IPS-15b (cell line): Measurements from ENCODE around the gene MYL3.

Source experiments
- H3K27me3 ChIP-seq: one replicate; pipeline ENCODE4 v1.6.1; 2013; ENCODE audit warnings: low read length; ENCODE audit not compliant: control insufficient read depth, insufficient read depth
- H3K36me3 ChIP-seq: one replicate; pipeline ENCODE4 v1.6.1; 2013; ENCODE audit warnings: low read length; ENCODE audit not compliant: control insufficient read depth, insufficient read depth
- H3K4me1 ChIP-seq: one replicate; pipeline ENCODE4 v1.6.1; 2013; ENCODE audit warnings: mild to moderate bottlenecking, low read length; ENCODE audit not compliant: control insufficient read depth, insufficient read depth
- H3K4me3 ChIP-seq: one replicate; pipeline ENCODE4 v1.5.1; 2013; ENCODE audit warnings: low read depth, low read length
- H3K9ac ChIP-seq: one replicate; pipeline ENCODE4 v1.6.1; 2013; ENCODE audit warnings: low read depth, mild to moderate bottlenecking, low read length
- H3K9me3 ChIP-seq: one replicate; pipeline ENCODE4 v1.6.1; 2013; ENCODE audit warnings: mild to moderate bottlenecking, low read length; ENCODE audit not compliant: control insufficient read depth, insufficient read depth

Gene MYL3

DNA sequence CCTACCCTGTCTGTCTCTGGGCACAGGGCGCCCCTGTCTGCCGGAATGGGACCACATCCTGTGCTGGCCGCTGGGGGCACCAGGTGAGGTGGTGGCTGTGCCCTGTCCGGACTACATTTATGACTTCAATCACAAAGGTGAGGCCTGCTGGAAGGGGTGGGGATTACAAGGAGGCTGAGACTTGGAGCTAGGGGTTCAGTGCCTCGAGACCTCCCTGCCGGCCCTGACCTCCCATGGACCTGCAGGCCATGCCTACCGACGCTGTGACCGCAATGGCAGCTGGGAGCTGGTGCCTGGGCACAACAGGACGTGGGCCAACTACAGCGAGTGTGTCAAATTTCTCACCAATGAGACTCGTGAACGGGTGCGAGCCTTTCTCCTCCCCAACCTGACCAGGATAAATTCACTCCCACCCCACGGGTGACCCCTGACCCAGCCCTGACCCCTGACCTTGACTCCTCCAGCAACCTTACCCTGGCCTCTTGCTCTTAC, 34.6 kb upstream of the MYL3 start:
- peaks cover 10% of the 10 kb centered on the region for H3K27me3 ChIP-seq
- H3K36me3 ChIP-seq: no peaks in the 10 kb centered on the region
- H3K4me3 ChIP-seq: no peak overlapping the region

DNA sequence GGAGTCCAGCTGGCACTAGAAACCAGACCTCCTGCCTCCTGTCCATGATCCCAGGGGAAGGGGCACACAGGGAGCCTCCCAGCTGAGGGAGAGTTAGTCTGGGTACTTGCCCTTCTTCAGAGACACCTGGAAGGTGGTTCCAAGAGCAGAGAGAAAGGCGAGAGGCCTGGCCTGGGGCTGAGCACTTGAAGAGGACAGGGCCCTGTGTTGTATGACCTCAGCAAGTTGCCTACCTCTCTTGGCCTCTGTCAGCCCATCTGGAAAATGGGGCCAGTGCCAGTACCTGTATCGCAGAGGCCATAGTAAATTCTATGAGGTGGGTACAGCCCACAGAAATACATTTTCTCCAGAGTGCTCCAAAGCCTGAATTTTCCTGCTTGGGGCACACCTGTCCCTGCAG, 33.8 kb upstream of the MYL3 start:
- H3K27me3 ChIP-seq: peaks cover 12% of the 10 kb centered on the region
- H3K4me1 ChIP-seq: peaks cover 4% of the 10 kb centered on the region
- H3K9me3 ChIP-seq: no peaks in the 10 kb centered on the region
- H3K4me3 ChIP-seq: no peak overlapping the region
- H3K9ac ChIP-seq: no peak overlapping the region
- H3K36me3 ChIP-seq: no peaks in the 10 kb centered on the region

More for the DNA sequence above, 34.6 kb upstream of the MYL3 start:
- Histone ChIP-seq H3K9me3 (no peaks in the 10 kb centered on the region), H3K9ac (no peak overlapping the region), H3K4me1 (peaks cover 4% of the 10 kb centered on the region)

DNA sequence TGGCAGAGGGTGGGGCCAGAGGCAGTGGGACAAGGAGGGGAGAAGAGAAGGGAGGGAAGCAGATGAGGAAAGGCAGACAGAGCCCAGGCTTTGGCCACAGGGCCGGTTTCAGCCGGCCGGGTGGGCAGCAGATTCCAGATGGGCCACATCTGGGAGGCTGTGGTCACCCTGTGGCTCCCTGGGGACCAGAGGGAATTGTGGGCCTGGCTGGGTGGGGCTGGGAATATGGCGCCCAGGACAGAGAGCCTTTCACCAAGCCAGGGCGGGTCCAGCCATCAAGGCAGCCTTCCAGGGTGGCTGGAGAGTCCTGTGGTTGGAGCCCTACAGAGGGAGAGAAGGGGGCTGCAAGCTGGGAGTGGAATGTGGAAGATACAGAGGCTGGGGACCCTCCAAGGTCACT, 33.1 kb upstream of the MYL3 start:
- Histone ChIP-seq H3K36me3 (no peaks in the 10 kb centered on the region), H3K9ac (no peak overlapping the region), H3K4me3 (no peak overlapping the region), H3K4me1 (peaks cover 4% of the 10 kb centered on the region), H3K27me3 (peaks cover 19% of the 10 kb centered on the region), H3K9me3 (no peaks in the 10 kb centered on the region)

DNA sequence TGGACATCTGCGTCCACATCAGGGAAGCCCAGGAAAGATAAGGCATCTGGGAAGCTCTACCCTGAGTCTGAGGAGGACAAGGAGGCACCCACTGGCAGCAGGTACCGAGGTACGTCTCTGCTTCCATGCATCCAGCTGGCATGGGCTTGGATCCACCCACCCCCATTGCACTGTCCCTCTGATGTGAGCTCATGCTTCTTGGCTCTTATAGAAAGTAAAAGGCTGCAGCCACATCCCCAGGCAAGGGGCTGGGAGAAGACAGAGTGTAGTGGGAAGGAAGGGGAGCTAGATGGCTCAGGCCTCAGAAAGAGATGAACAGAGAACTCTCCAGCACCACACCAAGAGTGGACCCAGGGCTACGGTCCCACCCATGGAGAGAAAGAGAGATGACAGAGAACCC, 32.5 kb upstream of the MYL3 start:
- H3K4me1 ChIP-seq: peaks cover 4% of the 10 kb centered on the region
- no peaks in the 10 kb centered on the region for H3K36me3 ChIP-seq
- no peak overlapping the region for H3K9ac ChIP-seq
- H3K9me3 ChIP-seq: no peaks in the 10 kb centered on the region
- H3K27me3 ChIP-seq: peaks cover 25% of the 10 kb centered on the region
- H3K4me3 ChIP-seq: no peak overlapping the region

DNA sequence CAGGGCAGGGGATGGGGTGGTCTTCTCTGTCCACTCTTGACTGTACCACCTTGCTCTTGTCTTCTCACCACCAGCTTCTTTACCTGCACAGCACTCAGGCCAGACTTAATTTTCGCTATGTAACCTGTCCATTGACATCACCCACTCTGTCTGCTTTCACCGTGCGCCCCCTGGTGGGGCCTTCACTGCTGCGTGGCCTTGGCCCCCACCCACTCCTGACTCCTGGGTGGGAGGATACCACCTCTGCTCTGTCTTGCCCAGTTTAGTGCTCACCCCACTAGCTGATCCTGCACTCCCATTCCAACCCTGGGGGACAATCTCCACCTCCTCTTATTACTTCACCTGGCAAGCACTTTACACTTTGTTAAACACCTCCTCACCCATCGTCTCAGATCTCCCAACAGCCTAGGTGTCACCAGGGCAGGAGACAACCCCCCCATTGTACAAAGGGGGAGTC, 32.0 kb upstream of the MYL3 start:
- no peaks in the 10 kb centered on the region for H3K9me3 ChIP-seq
- no peak overlapping the region for H3K4me3 ChIP-seq
- no peak overlapping the region for H3K9ac ChIP-seq
- peaks cover 4% of the 10 kb centered on the region for H3K4me1 ChIP-seq
- peaks cover 30% of the 10 kb centered on the region for H3K27me3 ChIP-seq
- H3K36me3 ChIP-seq: no peaks in the 10 kb centered on the region

DNA sequence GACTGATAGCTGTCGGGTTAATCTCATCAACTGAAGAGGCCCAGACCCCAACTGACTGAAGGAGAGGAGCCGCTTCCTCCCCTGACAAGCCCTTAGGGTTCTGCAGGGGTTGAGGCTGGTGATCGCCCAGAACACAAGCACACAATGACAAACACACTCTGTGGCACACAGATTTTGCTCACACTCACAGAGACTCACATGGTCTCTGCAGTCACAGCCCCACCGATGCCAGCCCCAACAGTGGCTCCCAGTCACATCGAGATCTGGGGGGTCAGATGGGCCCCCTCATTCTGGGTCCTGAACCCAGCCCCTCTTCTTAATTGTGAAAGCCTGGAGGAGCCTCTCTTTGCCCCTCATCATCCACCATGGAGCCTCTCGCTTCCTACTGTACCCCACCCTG, 31.0 kb upstream of the MYL3 start:
- H3K9me3 ChIP-seq: no peaks in the 10 kb centered on the region
- H3K27me3 ChIP-seq: peaks cover 40% of the 10 kb centered on the region
- H3K9ac ChIP-seq: no peak overlapping the region
- H3K4me1 ChIP-seq: peaks cover 4% of the 10 kb centered on the region
- no peak overlapping the region for H3K4me3 ChIP-seq
- no peaks in the 10 kb centered on the region for H3K36me3 ChIP-seq

DNA sequence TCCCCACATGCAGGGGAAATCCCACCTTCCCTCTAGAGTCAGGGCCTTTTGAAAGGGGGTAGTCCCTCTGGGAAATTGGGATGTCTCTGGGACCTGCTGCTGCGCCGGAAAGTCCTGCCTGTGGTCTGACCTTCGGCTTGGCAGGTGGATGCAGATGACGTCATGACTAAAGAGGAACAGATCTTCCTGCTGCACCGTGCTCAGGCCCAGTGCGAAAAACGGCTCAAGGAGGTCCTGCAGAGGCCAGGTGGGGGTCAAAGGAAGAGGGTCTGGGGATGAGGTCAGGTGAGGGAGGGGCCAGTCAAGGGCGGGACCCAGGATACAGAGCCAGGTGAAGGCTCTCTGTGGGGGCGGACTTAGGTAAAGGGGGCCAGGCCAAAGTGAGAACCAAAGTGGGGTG, 30.5 kb upstream of the MYL3 start:
- Histone ChIP-seq H3K4me3 (no peak overlapping the region), H3K27me3 (peaks cover 44% of the 10 kb centered on the region), H3K36me3 (no peaks in the 10 kb centered on the region), H3K9ac (no peak overlapping the region), H3K4me1 (peaks cover 4% of the 10 kb centered on the region), H3K9me3 (no peaks in the 10 kb centered on the region)

DNA sequence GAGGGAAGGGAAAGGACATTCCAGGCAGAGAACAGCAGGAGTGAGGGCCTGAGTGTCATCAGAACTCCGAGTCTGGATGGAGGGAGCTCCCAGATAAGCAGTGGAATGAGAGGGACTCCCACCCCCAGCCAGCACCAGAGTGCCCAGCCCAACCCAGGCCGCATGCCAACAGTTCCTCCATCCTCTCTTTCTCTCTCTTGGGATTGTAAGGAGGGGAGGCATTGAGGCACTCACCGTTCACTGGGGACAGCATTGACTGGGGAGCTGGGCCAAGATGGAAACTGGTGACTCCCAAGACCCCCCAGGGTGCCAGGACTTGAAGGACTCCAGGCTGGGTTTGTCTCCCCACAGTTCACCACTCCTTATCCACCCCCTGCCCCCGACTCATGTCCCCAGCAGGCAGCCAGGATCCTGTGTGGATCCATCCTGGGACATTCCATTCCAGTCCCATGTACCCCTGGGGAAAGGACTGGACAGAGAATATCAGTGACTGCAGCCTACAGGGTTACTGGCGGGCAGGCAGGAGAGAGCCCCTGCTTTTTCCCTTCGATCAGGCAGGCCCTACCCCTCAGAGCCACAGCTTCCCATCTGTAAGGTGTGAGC, 30.0 kb upstream of the MYL3 start:
- H3K4me3 ChIP-seq: peak overlapping the region; percentile 52
- H3K36me3 ChIP-seq: no peaks in the 10 kb centered on the region
- peaks cover 8% of the 10 kb centered on the region for H3K4me1 ChIP-seq
- no peaks in the 10 kb centered on the region for H3K9me3 ChIP-seq
- no peak overlapping the region for H3K9ac ChIP-seq
- H3K27me3 ChIP-seq: peaks cover 44% of the 10 kb centered on the region

DNA sequence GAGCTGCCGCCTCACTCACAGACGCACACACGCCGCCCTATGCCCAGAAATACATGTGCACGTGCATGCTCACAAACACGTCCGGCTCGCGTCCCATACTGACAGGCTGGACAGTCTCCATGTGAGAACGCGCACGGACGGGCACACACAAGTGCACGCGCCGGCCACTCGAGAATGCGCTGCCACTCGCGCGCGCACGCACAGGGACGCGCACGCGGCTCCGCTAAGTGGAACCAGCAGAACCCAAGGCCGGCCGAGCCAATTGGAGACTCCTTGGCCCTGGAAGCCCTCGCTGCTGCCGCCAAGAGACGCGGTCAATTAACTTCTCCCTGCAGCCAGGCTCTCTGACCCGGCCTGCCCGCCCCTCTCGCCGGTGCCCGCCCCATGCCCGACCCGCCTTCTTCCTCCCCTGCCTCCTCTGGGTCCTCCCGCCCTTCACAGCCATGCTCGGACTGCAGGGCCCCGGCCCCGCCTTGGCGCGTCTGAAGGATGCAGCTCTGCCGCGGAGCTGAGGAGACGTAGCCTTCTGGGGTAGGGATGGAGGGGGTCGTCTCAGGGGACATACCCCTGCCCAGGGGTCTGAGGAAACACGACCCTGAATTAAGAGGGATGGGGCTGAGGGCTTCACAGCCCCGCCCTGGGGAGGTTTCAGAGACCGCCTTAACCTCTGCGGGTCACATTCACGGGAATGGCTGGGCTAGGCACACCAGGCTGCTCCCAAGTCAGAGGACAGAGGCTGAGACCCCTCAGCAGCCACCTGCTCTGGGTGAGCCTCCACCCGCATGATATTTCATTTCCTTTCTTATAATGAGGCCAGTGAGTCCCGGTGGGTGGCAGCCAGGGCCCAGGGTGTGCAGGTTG, 29.3 kb upstream of the MYL3 start:
- H3K27me3 ChIP-seq: peaks cover 44% of the 10 kb centered on the region
- no peaks in the 10 kb centered on the region for H3K9me3 ChIP-seq
- peak overlapping the region; percentile 52 for H3K4me3 ChIP-seq
- peaks cover 10% of the 10 kb centered on the region for H3K4me1 ChIP-seq
- H3K36me3 ChIP-seq: no peaks in the 10 kb centered on the region
- no peak overlapping the region for H3K9ac ChIP-seq

DNA sequence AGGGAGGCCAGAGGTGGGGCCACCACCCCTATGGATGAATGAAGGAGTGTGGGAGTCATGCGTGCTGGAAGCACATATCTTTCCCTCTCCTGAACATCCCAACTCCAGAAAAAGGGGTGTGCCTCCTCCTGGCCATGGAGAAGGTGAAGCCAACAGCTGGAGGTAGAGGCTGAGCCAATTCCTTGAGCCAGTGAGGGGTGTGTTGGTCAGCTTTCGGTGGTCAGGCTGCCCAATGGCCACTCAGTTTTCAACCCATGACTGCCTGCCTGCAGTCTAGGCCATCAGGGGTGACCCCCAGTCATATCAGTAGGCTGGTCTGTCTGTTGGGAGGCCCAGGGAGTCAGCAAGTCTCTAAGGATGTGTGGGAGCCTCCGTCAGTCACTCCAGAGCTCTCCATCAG, 27.9 kb upstream of the MYL3 start:
- Histone ChIP-seq H3K4me3 (no peak overlapping the region), H3K27me3 (peaks cover 53% of the 10 kb centered on the region), H3K9ac (no peak overlapping the region), H3K9me3 (no peaks in the 10 kb centered on the region), H3K4me1 (peaks cover 13% of the 10 kb centered on the region), H3K36me3 (no peaks in the 10 kb centered on the region)

DNA sequence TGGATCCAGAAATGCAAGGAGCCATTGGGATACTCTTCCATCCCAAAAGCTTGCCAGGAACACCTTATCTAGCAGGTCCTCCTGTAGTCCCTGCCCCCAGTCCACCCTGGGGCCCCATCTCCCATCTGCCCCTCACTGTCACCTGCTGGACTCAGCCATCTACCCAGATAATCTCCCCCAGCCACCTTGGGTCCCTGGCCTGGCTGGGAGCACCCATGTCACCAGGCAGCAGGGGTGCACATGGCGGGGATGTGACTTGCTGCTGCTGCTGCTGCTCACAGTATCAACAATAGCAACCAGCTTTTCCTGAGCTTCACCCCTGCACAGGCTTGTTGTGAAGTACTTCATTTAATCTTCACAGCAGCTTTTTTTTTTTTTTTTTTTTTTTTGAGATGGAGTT, 26.9 kb upstream of the MYL3 start:
- Histone ChIP-seq H3K4me3 (no peak overlapping the region), H3K27me3 (peaks cover 63% of the 10 kb centered on the region), H3K9me3 (no peaks in the 10 kb centered on the region), H3K4me1 (peaks cover 13% of the 10 kb centered on the region), H3K9ac (no peak overlapping the region), H3K36me3 (no peaks in the 10 kb centered on the region)
